ENCODE results near the gene DUSP9. TPM values are rescaled to one million over a fixed set of nuclear protein-coding genes. Genes with fewer than 3 reads are reported as not detected.

The DUSP9 gene
- total RNA-seq, 2 donors from 2014 or later = 0.13 TPM; not detected in 1

- H3K27me3 Mint-ChIP-seq = peaks cover 3% of the 10 kb centered on the region
- no peak overlapping the region for H3K4me3 Mint-ChIP-seq
- no peaks in the 10 kb centered on the region for H3K36me3 Mint-ChIP-seq (ENCODE audit: low read depth)
- H3K9me3 Mint-ChIP-seq = no peaks in the 10 kb centered on the region
- no peaks in the 10 kb centered on the region for H3K4me1 Mint-ChIP-seq
- ATAC-seq (replicated peaks) = no peak
- H3K27ac Mint-ChIP-seq = no peak overlapping the region
Measured at GRCh38 chrX:153627675-153628111, 19.3 kb upstream of the DUSP9 start.

- no peaks in the 10 kb centered on the region for H3K36me3 Mint-ChIP-seq (ENCODE audit: low read depth)
- ATAC-seq (replicated peaks) = no peak
- no peaks in the 10 kb centered on the region for H3K4me1 Mint-ChIP-seq
- H3K9me3 Mint-ChIP-seq = no peaks in the 10 kb centered on the region
- no peak overlapping the region for H3K27ac Mint-ChIP-seq
- peaks cover 3% of the 10 kb centered on the region for H3K27me3 Mint-ChIP-seq
- no peak overlapping the region for H3K4me3 Mint-ChIP-seq
Measured at GRCh38 chrX:153628129-153628528, 18.9 kb upstream of the DUSP9 start.

GRCh38 chrX:153628665-153629064 is 18.3 kb upstream of the DUSP9 start:
- Mint-ChIP-seq H3K4me1 (no peaks in the 10 kb centered on the region), H3K36me3 (ENCODE audit: low read depth) (no peaks in the 10 kb centered on the region), H3K27me3 (peaks cover 3% of the 10 kb centered on the region), H3K4me3 (no peak overlapping the region), H3K9me3 (no peaks in the 10 kb centered on the region), H3K27ac (no peak overlapping the region)
- no peak for ATAC-seq (replicated peaks)

GRCh38 chrX:153631346-153631745 is 15.7 kb upstream of the DUSP9 start:
- ATAC-seq (replicated peaks) = no peak
- H3K4me3 Mint-ChIP-seq = no peak overlapping the region
- no peaks in the 10 kb centered on the region for H3K4me1 Mint-ChIP-seq
- no peak overlapping the region for H3K27ac Mint-ChIP-seq
- H3K9me3 Mint-ChIP-seq = no peaks in the 10 kb centered on the region
- H3K27me3 Mint-ChIP-seq = peaks cover 3% of the 10 kb centered on the region
- H3K36me3 Mint-ChIP-seq (ENCODE audit: low read depth) = no peaks in the 10 kb centered on the region

DNA sequence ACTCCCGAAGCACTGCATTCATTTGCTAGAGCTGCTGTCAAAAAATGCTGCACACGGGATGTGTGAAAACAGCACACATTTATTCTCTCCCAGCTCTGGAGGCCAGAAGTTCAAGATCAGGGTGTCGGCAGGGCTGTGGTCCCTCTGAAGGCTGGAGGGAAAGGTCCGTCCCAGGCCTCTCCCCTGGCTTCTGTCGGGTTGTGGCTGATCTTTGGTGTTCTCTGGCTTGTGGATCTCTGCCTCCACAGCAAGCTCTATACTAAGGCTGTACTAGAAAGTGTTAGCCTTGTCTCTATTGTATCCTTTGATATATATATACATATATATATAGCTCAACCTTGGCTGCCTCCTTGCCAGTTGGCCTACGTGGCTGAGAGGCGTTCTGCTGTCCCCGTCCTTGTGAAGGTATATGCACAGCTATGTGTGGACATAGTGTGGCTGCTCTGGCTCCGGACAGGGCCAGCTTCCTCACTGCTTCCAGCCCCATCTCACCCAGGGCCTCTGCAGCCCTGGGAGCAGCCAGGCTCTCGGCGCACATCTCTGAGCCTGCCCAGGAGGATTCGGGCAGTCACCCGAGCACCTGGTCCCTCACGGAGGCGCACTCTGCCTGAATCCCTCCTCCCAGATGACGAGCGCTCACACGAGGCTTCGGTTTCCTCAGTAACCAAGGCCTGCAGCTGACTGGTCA is 15.0 kb upstream of the DUSP9 start:
- no peak overlapping the region for H3K27ac Mint-ChIP-seq
- peaks cover 3% of the 10 kb centered on the region for H3K27me3 Mint-ChIP-seq
- H3K4me1 Mint-ChIP-seq = no peaks in the 10 kb centered on the region
- H3K36me3 Mint-ChIP-seq (ENCODE audit: low read depth) = no peaks in the 10 kb centered on the region
- no peaks in the 10 kb centered on the region for H3K9me3 Mint-ChIP-seq
- no peak overlapping the region for H3K4me3 Mint-ChIP-seq
- ATAC-seq (replicated peaks) = no peak

DNA sequence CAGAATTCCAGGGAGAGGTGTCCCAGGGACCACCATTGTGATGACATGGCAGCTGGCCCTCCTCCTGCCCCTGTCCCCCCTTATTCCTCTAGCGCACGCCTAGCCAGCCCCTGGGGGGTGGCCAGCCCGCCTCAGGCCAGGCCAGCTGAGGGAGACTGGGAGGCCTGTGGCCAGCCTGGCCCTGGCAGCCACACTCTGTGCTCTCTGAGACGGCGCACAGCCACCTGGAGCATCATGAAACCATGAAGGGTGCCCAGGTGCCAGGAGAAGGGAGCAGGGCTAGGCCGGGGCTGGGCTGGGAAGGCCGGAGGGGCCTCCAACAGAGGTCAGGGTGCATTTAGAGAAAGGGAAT is 14.4 kb upstream of the DUSP9 start:
- H3K9me3 Mint-ChIP-seq = no peaks in the 10 kb centered on the region
- no peak overlapping the region for H3K27ac Mint-ChIP-seq
- peaks cover 3% of the 10 kb centered on the region for H3K27me3 Mint-ChIP-seq
- no peaks in the 10 kb centered on the region for H3K36me3 Mint-ChIP-seq (ENCODE audit: low read depth)
- no peak overlapping the region for H3K4me3 Mint-ChIP-seq
- H3K4me1 Mint-ChIP-seq = no peaks in the 10 kb centered on the region
- no peak for ATAC-seq (replicated peaks)

- Mint-ChIP-seq H3K27ac (no peak overlapping the region), H3K27me3 (peaks cover 3% of the 10 kb centered on the region), H3K9me3 (no peaks in the 10 kb centered on the region), H3K4me1 (no peaks in the 10 kb centered on the region), H3K4me3 (no peak overlapping the region), H3K36me3 (ENCODE audit: low read depth) (no peaks in the 10 kb centered on the region)
- ATAC-seq (replicated peaks) = no peak
Measured at GRCh38 chrX:153633048-153633447, 14.0 kb upstream of the DUSP9 start.

- Mint-ChIP-seq H3K36me3 (ENCODE audit: low read depth) (no peaks in the 10 kb centered on the region), H3K4me3 (no peak overlapping the region), H3K9me3 (no peaks in the 10 kb centered on the region), H3K27ac (no peak overlapping the region), H3K27me3 (peaks cover 3% of the 10 kb centered on the region), H3K4me1 (no peaks in the 10 kb centered on the region)
- ATAC-seq (replicated peaks) = no peak
Measured at GRCh38 chrX:153633607-153634180, 13.3 kb upstream of the DUSP9 start.

- H3K27ac Mint-ChIP-seq = no peak overlapping the region
- no peak overlapping the region for H3K4me3 Mint-ChIP-seq
- no peaks in the 10 kb centered on the region for H3K9me3 Mint-ChIP-seq
- H3K4me1 Mint-ChIP-seq = no peaks in the 10 kb centered on the region
- ATAC-seq (replicated peaks) = no peak
- H3K27me3 Mint-ChIP-seq = peaks cover 3% of the 10 kb centered on the region
- H3K36me3 Mint-ChIP-seq (ENCODE audit: low read depth) = no peaks in the 10 kb centered on the region
Measured at GRCh38 chrX:153634236-153634635, 12.8 kb upstream of the DUSP9 start.

DNA sequence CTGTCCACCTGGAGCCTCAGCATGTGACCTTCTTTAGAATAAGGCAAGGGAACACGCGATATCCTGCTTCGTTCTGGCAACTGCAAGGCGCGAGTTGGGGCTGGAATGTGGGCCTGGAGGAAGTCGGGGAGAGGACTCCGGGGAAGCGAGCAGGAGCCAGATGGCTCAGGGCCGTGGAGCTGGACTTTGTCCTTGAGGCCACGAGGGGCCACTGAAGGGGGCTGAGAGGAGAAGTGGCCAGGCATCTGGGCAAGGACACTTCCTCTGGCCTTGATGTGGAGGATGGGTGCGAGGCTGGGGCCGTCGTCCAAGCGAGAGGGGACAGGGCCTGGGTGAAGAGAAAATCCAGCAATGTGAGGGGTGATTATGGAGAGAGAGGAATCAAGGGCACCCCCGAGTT is 12.2 kb upstream of the DUSP9 start:
- Mint-ChIP-seq H3K4me3 (no peak overlapping the region), H3K9me3 (no peaks in the 10 kb centered on the region), H3K36me3 (ENCODE audit: low read depth) (no peaks in the 10 kb centered on the region), H3K27ac (no peak overlapping the region), H3K27me3 (peaks cover 3% of the 10 kb centered on the region), H3K4me1 (no peaks in the 10 kb centered on the region)
- ATAC-seq (replicated peaks) = no peak

DNA sequence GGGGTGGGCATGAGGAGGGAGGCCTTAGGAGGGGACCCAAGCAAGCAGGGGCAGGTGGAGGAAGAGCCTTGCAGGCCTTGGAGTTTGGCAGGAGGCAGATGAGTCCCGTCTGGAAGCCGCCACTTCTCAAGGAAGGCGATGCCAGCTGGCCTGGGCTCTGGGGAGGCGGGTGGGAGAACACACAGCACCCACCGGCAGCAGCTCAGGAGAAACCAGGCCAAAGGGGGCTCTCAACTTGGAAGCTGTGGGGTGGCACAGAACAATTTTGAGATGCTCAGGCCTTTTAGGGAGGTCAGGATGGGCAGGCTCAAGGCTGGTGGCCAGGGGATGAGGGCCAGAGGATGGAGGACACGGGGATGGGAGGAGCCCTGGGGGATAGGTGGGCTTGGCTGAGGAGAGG is 11.6 kb upstream of the DUSP9 start:
- H3K36me3 Mint-ChIP-seq (ENCODE audit: low read depth) = no peaks in the 10 kb centered on the region
- no peak for ATAC-seq (replicated peaks)
- H3K4me3 Mint-ChIP-seq = no peak overlapping the region
- H3K27me3 Mint-ChIP-seq = peaks cover 3% of the 10 kb centered on the region
- H3K27ac Mint-ChIP-seq = no peak overlapping the region
- H3K9me3 Mint-ChIP-seq = no peaks in the 10 kb centered on the region
- H3K4me1 Mint-ChIP-seq = no peaks in the 10 kb centered on the region

GRCh38 chrX:153635788-153636668 is 11.0 kb upstream of the DUSP9 start:
- no peak overlapping the region for H3K4me3 Mint-ChIP-seq
- no peaks in the 10 kb centered on the region for H3K9me3 Mint-ChIP-seq
- no peak overlapping the region for H3K27ac Mint-ChIP-seq
- H3K36me3 Mint-ChIP-seq (ENCODE audit: low read depth) = no peaks in the 10 kb centered on the region
- ATAC-seq (replicated peaks) = peak; percentile 55
- H3K27me3 Mint-ChIP-seq = peaks cover 2% of the 10 kb centered on the region
- no peaks in the 10 kb centered on the region for H3K4me1 Mint-ChIP-seq

DNA sequence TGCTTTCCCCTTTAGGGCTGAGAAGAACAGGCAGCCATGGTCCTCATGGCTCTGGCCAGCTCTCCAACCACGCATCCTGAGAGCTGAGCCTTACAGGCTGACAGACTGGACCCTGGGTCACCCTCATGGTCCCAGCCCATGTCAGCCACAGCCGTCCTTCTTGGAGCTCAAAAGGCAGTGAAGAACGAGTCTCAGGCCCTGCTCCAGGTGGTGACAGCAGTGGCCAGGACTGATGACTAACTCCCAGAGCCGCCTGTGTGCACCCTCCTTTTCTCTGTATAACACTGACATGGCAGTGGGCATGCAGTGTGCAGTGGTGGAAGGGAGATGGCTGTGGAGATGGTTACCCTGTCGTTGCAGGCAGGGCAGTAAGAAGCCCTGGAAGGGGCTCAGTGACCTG is 10.3 kb upstream of the DUSP9 start:
- Mint-ChIP-seq H3K36me3 (ENCODE audit: low read depth) (no peaks in the 10 kb centered on the region), H3K4me3 (no peak overlapping the region), H3K27me3 (peaks cover 4% of the 10 kb centered on the region), H3K9me3 (no peaks in the 10 kb centered on the region), H3K4me1 (no peaks in the 10 kb centered on the region), H3K27ac (no peak overlapping the region)
- ATAC-seq (replicated peaks) = no peak

DNA sequence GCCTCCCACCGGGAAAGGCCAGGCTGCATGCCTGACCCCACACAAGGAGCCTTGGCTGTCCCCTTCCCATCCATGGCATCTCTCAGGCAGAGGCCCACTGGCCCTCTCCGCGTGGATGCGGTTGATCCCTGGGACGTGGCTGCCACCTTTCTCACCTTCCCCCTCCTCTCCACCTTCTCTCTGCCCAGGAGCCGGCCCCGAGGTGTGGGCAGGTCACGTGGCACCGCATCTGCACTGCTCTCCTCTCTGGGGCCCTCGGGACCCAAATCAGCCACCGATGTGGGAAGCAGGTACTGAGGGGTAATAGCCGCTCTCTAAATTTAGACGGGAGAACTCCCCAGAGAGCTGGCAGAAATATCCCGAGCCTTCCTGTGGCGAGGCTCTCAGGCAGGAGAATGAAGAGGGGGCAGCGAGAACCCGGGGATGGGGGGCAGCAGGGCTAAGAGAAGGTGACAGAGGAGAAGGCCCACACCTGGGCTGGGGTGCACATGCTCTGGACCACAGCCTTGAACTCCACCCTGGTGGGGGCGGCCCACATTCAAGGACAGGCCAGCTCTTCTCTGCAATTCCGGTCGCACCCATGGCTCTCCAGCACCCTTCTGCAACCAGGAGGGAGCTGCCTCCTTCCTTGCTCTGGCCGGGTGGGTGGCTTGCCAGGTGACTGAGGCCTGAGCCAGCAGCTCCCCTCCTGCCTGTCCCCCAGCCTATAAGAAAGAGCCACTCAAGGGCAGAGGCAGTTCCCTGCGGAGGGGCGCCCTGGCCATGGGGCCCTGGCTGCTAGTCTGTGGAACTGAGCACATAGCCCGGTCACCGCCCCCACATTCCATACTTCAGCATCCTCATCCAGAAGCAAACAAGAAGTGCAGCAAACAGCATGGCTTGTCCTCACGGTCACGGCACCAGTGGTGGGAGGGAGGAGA is 9.6 kb upstream of the DUSP9 start:
- Mint-ChIP-seq H3K9me3 (no peaks in the 10 kb centered on the region), H3K4me1 (no peaks in the 10 kb centered on the region), H3K36me3 (ENCODE audit: low read depth) (no peaks in the 10 kb centered on the region), H3K4me3 (no peak overlapping the region), H3K27ac (no peak overlapping the region), H3K27me3 (peaks cover 4% of the 10 kb centered on the region)
- ATAC-seq (replicated peaks) = no peak

Data from activated T-helper 17 cell treated with anti-CD3 and anti-CD28 coated beads, Interleukin-2, amount 50 U/mL, for 72 hours (primary cell).